IMR-90 (cell line): ENCODE data around the gene PAXX. TPM values are rescaled to one million over a fixed set of nuclear protein-coding genes. Genes with fewer than 3 reads are reported as not detected.

Experiments
- ATAC-seq: fragments of 200-7000 bp; cut with Tn5 transposase; 2 replicates; pipeline ENCODE4 v1.9.1; 2020; ENCODE audit warnings: low read depth, mild to moderate bottlenecking, moderate library complexity
- BruUV-seq: library from RNA; stranded (reverse); fragments of 400-500 nt; replicated peaks from 2 replicates; lab custom pipeline; 2021; lab: Mats Ljungman, UMichigan
- CTCF ChIA-PET: fragments of 300-600 bp; formaldehyde crosslinking; extraction: SDS; loops from one replicate; lab custom pipeline; 2021; ENCODE audit warnings: antibody characterized with exemption; lab: Yijun Ruan, JAX
- POLR2A ChIA-PET: fragments of 300-600 bp; sonication (Branson Sonifier 250); formaldehyde crosslinking; loops from one replicate; lab custom pipeline; 2022; ENCODE audit warnings: antibody characterized with exemption; ENCODE audit not compliant: unreplicated experiment; lab: Charles Lee
- DNase-seq: peaks from one replicate; pipeline ENCODE4 v3.0.0; 2013
- H2AFZ ChIP-seq: replicated peaks from 2 replicates; pipeline ENCODE3; 2013; ENCODE audit warnings: low read length, mild to moderate bottlenecking; ENCODE audit not compliant: poor library complexity
- H2AK5ac ChIP-seq: 2 replicates; pipeline ENCODE4 v1.6.1; 2013; ENCODE audit warnings: low read depth, low read length, inconsistent platforms
- H2AK9ac ChIP-seq: replicated peaks from 2 replicates; pipeline ENCODE3; 2013; ENCODE audit warnings: mild to moderate bottlenecking, low read depth, low read length, moderate library complexity; ENCODE audit not compliant: poor library complexity
- H2BK120ac ChIP-seq: 2 replicates; pipeline ENCODE4 v1.6.1; 2013; ENCODE audit warnings: low read depth, low read length, inconsistent platforms
- H2BK15ac ChIP-seq: 3 replicates; pipeline ENCODE4 v1.6.1; 2013; ENCODE audit warnings: low read depth, low read length, inconsistent platforms
- H2BK20ac ChIP-seq: 2 replicates; pipeline ENCODE4 v1.6.1; 2013; ENCODE audit warnings: low read depth, mild to moderate bottlenecking, inconsistent platforms, low read length, moderate library complexity
- H2BK5ac ChIP-seq: 2 replicates; pipeline ENCODE4 v1.6.1; 2013; ENCODE audit warnings: mild to moderate bottlenecking, low read depth, low read length, inconsistent platforms; ENCODE audit not compliant: poor library complexity, severe bottlenecking
- H3K14ac ChIP-seq: replicated peaks from 2 replicates; pipeline ENCODE4 v1.6.1; 2013; ENCODE audit warnings: low read depth, low read length, inconsistent platforms
- H3K18ac ChIP-seq: 2 replicates; pipeline ENCODE4 v1.6.1; 2013; ENCODE audit warnings: low read depth, low read length, control low read depth
- H3K23ac ChIP-seq: 2 replicates; pipeline ENCODE4 v1.6.1; 2013; ENCODE audit warnings: low read depth, low read length, inconsistent platforms
- H3K27ac ChIP-seq: 2 replicates; pipeline ENCODE4 v1.5.1; 2013; ENCODE audit warnings: mild to moderate bottlenecking, control low read depth, low read length; ENCODE audit not compliant: insufficient read depth
- H3K27me3 ChIP-seq: 2 replicates; pipeline ENCODE4 v1.6.1; 2013; ENCODE audit warnings: low read length; ENCODE audit not compliant: control insufficient read depth, insufficient read depth
- H3K36me3 ChIP-seq: 2 replicates; pipeline ENCODE4 v1.6.1; 2013; ENCODE audit warnings: low read length, mixed read lengths; ENCODE audit not compliant: control insufficient read depth, insufficient read depth
- H3K4ac ChIP-seq: 2 replicates; pipeline ENCODE4 v1.6.1; 2013; ENCODE audit warnings: low read depth, low read length, inconsistent platforms
- H3K4me1 ChIP-seq: 2 replicates; pipeline ENCODE4 v1.6.1; 2013; ENCODE audit warnings: low read length, mixed read lengths; ENCODE audit not compliant: control insufficient read depth, insufficient read depth
- H3K4me2 ChIP-seq: 2 replicates; pipeline ENCODE4 v1.6.1; 2013; ENCODE audit warnings: low read depth, mild to moderate bottlenecking, control low read depth, low read length, moderate library complexity
- H3K4me3 ChIP-seq: 2 replicates; pipeline ENCODE4 v1.5.1; 2013; ENCODE audit warnings: low read depth, mild to moderate bottlenecking, control low read depth, low read length, moderate library complexity; ENCODE audit not compliant: insufficient read depth
- H3K56ac ChIP-seq: 2 replicates; pipeline ENCODE4 v1.6.1; 2013; ENCODE audit warnings: low read length, inconsistent platforms; ENCODE audit not compliant: insufficient read depth; ENCODE audit errors: extremely low read depth
- H3K79me1 ChIP-seq, 2 experiments: 2 replicates each; pipeline ENCODE4 v1.6.1; 2013; ENCODE audit warnings: low read length in 2 of 2, inconsistent platforms in 1 of 2, low read depth in 1 of 2
- H3K9ac ChIP-seq: 2 replicates; pipeline ENCODE4 v1.6.1; 2013; ENCODE audit warnings: low read depth, low read length, control low read depth
- H3K9me1 ChIP-seq: 2 replicates; pipeline ENCODE4 v1.6.1; 2013; ENCODE audit warnings: low read length, inconsistent platforms; ENCODE audit not compliant: insufficient read depth
- H3K9me3 ChIP-seq: 2 replicates; pipeline ENCODE4 v1.6.1; 2013; ENCODE audit warnings: low read length; ENCODE audit not compliant: control insufficient read depth, insufficient read depth
- H4K20me1 ChIP-seq: 2 replicates; pipeline ENCODE4 v1.6.1; 2013; ENCODE audit warnings: low read length, inconsistent platforms; ENCODE audit not compliant: insufficient read depth
- H4K5ac ChIP-seq: 2 replicates; pipeline ENCODE4 v1.6.1; 2013; ENCODE audit warnings: mild to moderate bottlenecking, low read depth, low read length, control low read depth
- H4K8ac ChIP-seq, 2 experiments: 2 replicates each; pipeline ENCODE4 v1.6.1; 2013; ENCODE audit warnings: low read depth in 2 of 2, low read length in 2 of 2, control low read depth in 1 of 2, inconsistent platforms in 1 of 2
- H4K91ac ChIP-seq: 2 replicates; pipeline ENCODE4 v1.6.1; 2013; ENCODE audit warnings: low read depth, low read length, inconsistent platforms; ENCODE audit not compliant: insufficient read depth
- BHLHE40 ChIP-seq: fragments of 150-350 bp; IDR thresholded peaks from 2 replicates; pipeline ENCODE4 v1.6.1; 2016; ENCODE audit warnings: mild to moderate bottlenecking, low read depth, low read length
- CHD1 ChIP-seq: IDR thresholded peaks from 2 replicates; pipeline ENCODE4 v1.6.1; 2012; ENCODE audit warnings: low read depth, low read length, improper control_type of control experiment
- ELK1 ChIP-seq: fragments of 150-350 bp; IDR thresholded peaks from 2 replicates; pipeline ENCODE4 v1.6.1; 2016; ENCODE audit warnings: low read depth, mild to moderate bottlenecking, low read length, moderate library complexity, borderline replicate concordance
- FOS ChIP-seq: fragments of 150-350 bp; IDR thresholded peaks from 2 replicates; pipeline ENCODE4 v1.6.1; 2016; ENCODE audit warnings: low read depth, low read length
- MAFK ChIP-seq: IDR thresholded peaks from 2 replicates; pipeline ENCODE4 v1.6.1; 2012; ENCODE audit warnings: low read depth, low read length, improper control_type of control experiment
- MAZ ChIP-seq: IDR thresholded peaks from 2 replicates; pipeline ENCODE4 v1.6.1; 2012; ENCODE audit warnings: low read depth, mild to moderate bottlenecking, low read length, improper control_type of control experiment, moderate library complexity, borderline replicate concordance
- MXI1 ChIP-seq: IDR thresholded peaks from 2 replicates; pipeline ENCODE4 v1.6.1; 2012; ENCODE audit warnings: low read depth, mild to moderate bottlenecking, low read length, moderate library complexity, borderline replicate concordance
- NFE2L2 ChIP-seq: fragments of 150-350 bp; IDR thresholded peaks from 2 replicates; pipeline ENCODE4 v1.6.1; 2016; ENCODE audit warnings: low read depth, mild to moderate bottlenecking, low read length
- POLR2A ChIP-seq: IDR thresholded peaks from 2 replicates; pipeline ENCODE4 v1.6.1; 2012; ENCODE audit warnings: mild to moderate bottlenecking, low read depth, low read length
- RAD21 ChIP-seq: IDR thresholded peaks from 2 replicates; pipeline ENCODE4 v1.6.1; 2012; ENCODE audit warnings: low read length, improper control_type of control experiment
- RFX5 ChIP-seq: IDR thresholded peaks from 2 replicates; pipeline ENCODE4 v1.8.0; 2012; ENCODE audit warnings: low read depth, mild to moderate bottlenecking, low read length, moderate library complexity
- SMC3 ChIP-seq: fragments of 150-350 bp; IDR thresholded peaks from 2 replicates; pipeline ENCODE4 v1.6.1; 2016; ENCODE audit warnings: low read depth, mild to moderate bottlenecking, antibody characterized with exemption, low read length, moderate library complexity
- USF2 ChIP-seq: fragments of 150-350 bp; IDR thresholded peaks from 2 replicates; pipeline ENCODE4 v1.6.1; 2017; ENCODE audit warnings: mild to moderate bottlenecking, antibody characterized with exemption, low read length, low read depth
- WGBS, 2 experiments: methylation state at CpG; one replicate each; pipeline versions ENCODE4 v1.1.5 to v1.1.7; 2013; ENCODE audit warnings: missing lambda C conversion rate in 2 of 2; ENCODE audit not compliant: insufficient read length in 1 of 2; ENCODE audit errors: extremely low coverage in 2 of 2; 5-methylcytosine and 5-hydroxymethylcytosine counted together
- dilution Hi-C: fragments of 300-500 bp; cut with HindIII; formaldehyde crosslinking; loops from one replicate; pipeline ENCODE4 v1.14.3; 2018; ENCODE audit warnings: low sequenced_read_pairs; ENCODE audit not compliant: unreplicated experiment
- in situ Hi-C: fragments of 300-500 bp; cut with MboI; formaldehyde crosslinking; loops from 3 replicates; pipeline ENCODE4 v1.14.3; 2019; ENCODE audit warnings: low sequenced_read_pairs, inconsistent platforms, mixed read lengths
- intact Hi-C: fragments of 100-400 bp; cut with micrococcal nuclease; formaldehyde crosslinking; loops from 2 replicates; pipeline ENCODE4 v1.10.0; 2022
- polyA plus RNA-seq, 3 experiments: library from polyadenylated mRNA; depleted of rRNA; stranded (reverse); fragments of >200 nt; gene quantifications; 2 replicates each; pipeline ENCODE4 v1.2.3, GENCODE V29; 2012; ENCODE audit warnings: low replicate concordance in 1 of 3
- total RNA-seq: library from RNA; depleted of rRNA; stranded (reverse); fragments of >200 nt; gene quantifications from 2 replicates; pipeline ENCODE4 v1.2.3, GENCODE V29; 2012

The PAXX gene
- total and polyA plus RNA-seq, 2 of the 4 experiments (the other 2 are of a cell fraction) = 5.7 to 24.6 TPM

GRCh38 chr9:136995362-136995761, 3.1 kb downstream of the PAXX start:
- peaks cover 6 to 16% of the 10 kb centered on the region in 2 experiments; a peak in 3 of 4 replicates for H3K79me1 ChIP-seq
- no peaks in the 10 kb centered on the region; the same call in 1 of the 2 replicates for H4K20me1 ChIP-seq
- no peak overlapping the region for H4K91ac ChIP-seq
- H3K9me1 ChIP-seq = peaks cover 8% of the 10 kb centered on the region
- peak overlapping the region; percentile 28 for H2AK9ac ChIP-seq
- no peak overlapping the region for H2BK5ac ChIP-seq
- no peak overlapping the region for H4K8ac ChIP-seq
- no peak overlapping the region for H2BK120ac ChIP-seq
- H3K4me1 ChIP-seq = peaks cover 23% of the 10 kb centered on the region
- no peaks in the 10 kb centered on the region; the same call in 1 of the 2 replicates for H3K27me3 ChIP-seq
- 46% methylated on average over 20 of the region's 30 CpGs; no CpG with 5 or more reads in 1 of the 2 experiments for WGBS, 2 experiments
- no peak overlapping the region for H3K4ac ChIP-seq
- no peak overlapping the region; the same call in 1 of the 2 replicates for H2AK5ac ChIP-seq
- no peak overlapping the region for H2BK20ac ChIP-seq
- H2AFZ ChIP-seq = no peak overlapping the region
- intact Hi-C loops = no loop called here
- no peak overlapping the region for H2BK15ac ChIP-seq
- DNase-seq (no peak), ATAC-seq (no peak)
- H3K9ac ChIP-seq = no peak overlapping the region
- dilution Hi-C loops = no loop called here
- no peak overlapping the region for H4K5ac ChIP-seq
- no peak overlapping the region for H3K27ac ChIP-seq
- H3K18ac ChIP-seq = no peak overlapping the region
- ChIA-PET CTCF (interaction anchor here (0.7 kb wide), 1 partner anchor 34 kb away, joined by 3 read pairs; no protein-coding TSS in a partner anchor), POLR2A (no interaction called here)
- BruUV-seq = no TSS peak
- TF ChIP-seq ELK1 (no peak), NFE2L2 (no peak), USF2 (no peak), POLR2A (no peak), FOS (no peak), SMC3 (no peak), RFX5 (no peak), BHLHE40 (no peak), MAFK (no peak), MXI1 (no peak), MAZ (no peak), CHD1 (no peak), RAD21 (no peak)
- H3K4me3 ChIP-seq = no peak overlapping the region
- H3K23ac ChIP-seq = no peak overlapping the region; the same call in 1 of the 2 replicates
- H3K36me3 ChIP-seq = peaks cover 5% of the 10 kb centered on the region; the same call in 1 of the 2 replicates
- in situ Hi-C loops = no loop called here
- no peak overlapping the region for H3K14ac ChIP-seq
- H3K9me3 ChIP-seq = peaks cover 4% of the 10 kb centered on the region
- no peak overlapping the region for H3K4me2 ChIP-seq
- no peak overlapping the region for H3K56ac ChIP-seq
